GM21526 (cell line): ENCODE results near the gene SP100.
A peak's percentile ranks its signal among the peaks of the same experiment; 100 is the strongest.

ENCODE experiments used
- ATAC-seq: cut with Tn5 transposase; IDR thresholded peaks from one replicate; pipeline ENCODE4 v1.9.1; 2021; ENCODE audit warnings: moderate library complexity; ENCODE audit not compliant: unreplicated experiment, low FRiP score

Gene SP100

DNA sequence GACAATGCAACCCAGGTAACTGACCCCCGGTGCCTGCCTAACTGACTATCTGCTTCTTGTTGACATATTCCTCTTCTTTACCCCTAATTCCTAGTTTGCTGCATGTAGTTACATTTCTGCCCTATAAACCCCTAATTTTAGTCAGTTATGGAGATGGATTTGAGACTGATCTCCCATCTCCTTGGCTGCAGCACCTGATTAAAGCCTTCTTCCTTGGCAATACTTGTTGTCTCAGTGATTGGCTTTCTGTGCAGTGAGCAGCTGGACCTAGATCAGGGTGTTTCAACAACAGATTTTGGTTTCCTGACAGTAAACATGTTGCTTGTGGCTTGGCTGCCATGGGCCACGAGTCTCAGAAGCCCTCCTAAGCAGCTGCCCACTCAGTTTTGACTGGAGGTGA, 105.4 kb downstream of the SP100 start:
- no peak for ATAC-seq

GRCh38 chr2:230525682-230526081, 109.7 kb downstream of the SP100 start:
- no peak for ATAC-seq

- peak; percentile 66 for ATAC-seq
Measured at GRCh38 chr2:230537531-230537976, 121.6 kb downstream of the SP100 start.

DNA sequence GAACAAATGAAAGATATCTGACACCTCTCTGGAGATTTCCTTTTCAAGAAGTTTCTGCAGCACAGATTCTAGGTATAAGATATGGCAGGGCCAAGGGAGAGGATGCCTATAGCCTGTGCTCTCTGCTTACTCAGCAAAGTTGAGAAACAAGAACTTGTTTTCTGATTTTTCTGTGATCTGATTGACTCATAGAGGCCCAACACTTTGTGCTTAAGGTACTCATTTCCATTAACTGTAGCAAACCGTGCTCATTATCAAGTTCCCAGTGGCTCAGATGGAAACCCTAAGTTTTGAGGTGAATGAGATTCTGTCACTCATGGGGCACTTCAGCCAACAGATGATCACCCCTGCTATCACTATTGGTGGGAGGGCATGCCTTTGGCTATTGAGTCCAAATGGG, 124.3 kb downstream of the SP100 start:
- ATAC-seq: no peak

- peak; percentile 79 for ATAC-seq
Measured at GRCh38 chr2:230541934-230542380, 126.0 kb downstream of the SP100 start.

DNA sequence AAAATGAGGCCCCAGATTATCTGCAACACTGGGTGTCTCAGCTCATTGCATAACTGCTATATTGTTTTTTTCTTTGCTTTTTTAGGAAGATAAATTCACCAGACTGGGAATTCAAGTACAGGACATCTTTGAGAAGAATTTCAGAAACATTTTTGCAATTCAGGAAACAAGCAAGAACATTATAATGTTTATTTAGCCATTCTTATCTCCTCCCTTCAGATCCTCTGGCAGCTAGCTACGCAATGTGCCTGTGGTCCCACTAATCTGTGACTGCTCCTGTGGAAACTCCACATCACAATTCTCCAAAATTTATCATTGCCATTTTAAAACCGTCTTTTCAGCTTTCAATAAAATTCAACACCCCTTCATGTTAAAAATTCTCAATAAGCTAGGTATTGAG, 126.8 kb downstream of the SP100 start:
- no peak for ATAC-seq

GRCh38 chr2:230552181-230552580, 136.2 kb downstream of the SP100 start:
- no peak for ATAC-seq

DNA sequence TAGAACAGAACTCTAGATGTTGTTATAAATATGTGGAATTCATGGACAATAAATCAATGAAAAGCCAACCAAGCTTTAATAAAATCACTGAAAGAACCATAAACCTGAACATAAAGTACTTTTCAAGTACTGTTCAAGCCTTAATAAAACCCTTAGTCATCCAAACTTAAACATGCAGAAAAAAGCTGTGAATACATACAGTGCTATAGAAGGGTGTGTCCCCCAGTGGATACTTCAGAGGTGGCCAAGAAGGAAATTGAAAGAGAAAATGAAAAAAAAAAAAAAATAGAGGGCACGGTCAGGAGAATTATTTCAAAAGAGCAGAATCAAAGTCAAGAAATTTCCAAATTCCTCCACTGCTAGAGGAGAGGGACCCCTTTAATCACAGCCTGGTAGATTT, 141.1 kb downstream of the SP100 start:
- no peak for ATAC-seq

DNA sequence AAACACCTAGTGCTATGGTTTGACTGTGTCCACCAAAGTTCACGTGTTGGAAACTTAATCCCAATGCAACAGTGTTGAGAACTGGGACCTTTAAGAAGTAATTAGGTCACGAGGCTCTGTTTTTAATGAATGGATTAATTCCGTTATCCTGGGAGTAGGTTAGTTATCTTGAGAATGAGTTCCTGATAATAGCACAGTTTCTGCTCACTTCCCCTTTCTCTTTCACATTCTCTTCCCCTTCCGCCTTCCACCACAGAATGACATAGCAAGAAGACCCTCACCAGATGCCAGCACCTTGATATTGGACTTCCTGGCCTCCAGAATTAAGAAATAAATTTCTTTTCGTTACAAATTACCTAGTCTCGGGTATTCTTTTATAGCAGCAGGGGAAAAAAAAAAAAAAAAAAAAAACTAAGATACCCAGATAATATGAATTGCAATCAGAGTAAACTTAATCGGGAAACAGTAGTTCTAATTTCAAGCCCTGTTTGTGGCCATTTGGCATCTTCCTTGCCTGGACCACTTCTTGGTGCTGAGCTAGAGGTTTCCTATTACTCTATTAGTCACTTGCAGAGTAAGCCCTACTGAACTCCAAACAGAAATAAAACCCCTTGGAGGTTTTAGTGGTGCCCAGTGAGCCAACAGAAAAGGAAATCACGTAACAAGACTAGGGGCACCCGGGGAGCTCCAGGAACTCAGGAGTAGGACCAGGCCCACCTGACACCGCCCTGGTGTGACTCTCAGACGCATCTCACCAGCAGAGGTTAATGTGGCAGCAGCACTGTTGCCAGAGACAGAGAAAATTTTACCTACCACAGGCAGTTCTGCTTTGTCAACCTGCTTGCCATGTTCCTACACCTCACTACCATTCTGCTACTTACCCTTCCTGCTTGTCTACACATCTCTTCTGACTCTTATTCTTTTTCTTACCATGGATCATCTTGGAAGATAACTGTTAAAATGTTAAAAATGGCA, 149.1 kb downstream of the SP100 start:
- peak; percentile 63 for ATAC-seq

DNA sequence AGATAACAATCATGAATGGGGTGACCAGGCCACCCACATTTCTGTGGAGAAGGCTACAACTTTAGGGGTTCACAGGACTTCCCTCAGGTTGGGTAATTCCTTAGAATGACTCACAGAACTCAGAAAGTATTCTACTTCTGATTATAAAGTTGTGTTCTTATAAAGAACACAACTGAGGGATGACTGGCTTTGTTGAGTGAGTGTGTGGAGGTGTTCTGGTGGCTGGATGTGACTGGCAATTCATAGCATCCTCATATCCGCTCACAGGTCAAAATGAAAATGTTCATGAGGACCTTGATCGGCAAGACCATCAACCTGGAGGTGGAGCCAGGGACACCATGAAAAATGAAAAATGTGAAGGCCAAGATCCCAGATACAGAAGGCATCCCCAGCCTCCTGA, 153.3 kb downstream of the SP100 start:
- ATAC-seq: no peak

GRCh38 chr2:230570987-230571386, 155.0 kb downstream of the SP100 start:
- ATAC-seq: no peak

GRCh38 chr2:230575642-230576324, 159.8 kb downstream of the SP100 start:
- no peak for ATAC-seq

GRCh38 chr2:230577114-230577513, 161.1 kb downstream of the SP100 start:
- ATAC-seq: no peak

- no peak for ATAC-seq
Measured at GRCh38 chr2:230578106-230578505, 162.1 kb downstream of the SP100 start.

- no peak for ATAC-seq
Measured at GRCh38 chr2:230582851-230583283, 166.9 kb downstream of the SP100 start.

DNA sequence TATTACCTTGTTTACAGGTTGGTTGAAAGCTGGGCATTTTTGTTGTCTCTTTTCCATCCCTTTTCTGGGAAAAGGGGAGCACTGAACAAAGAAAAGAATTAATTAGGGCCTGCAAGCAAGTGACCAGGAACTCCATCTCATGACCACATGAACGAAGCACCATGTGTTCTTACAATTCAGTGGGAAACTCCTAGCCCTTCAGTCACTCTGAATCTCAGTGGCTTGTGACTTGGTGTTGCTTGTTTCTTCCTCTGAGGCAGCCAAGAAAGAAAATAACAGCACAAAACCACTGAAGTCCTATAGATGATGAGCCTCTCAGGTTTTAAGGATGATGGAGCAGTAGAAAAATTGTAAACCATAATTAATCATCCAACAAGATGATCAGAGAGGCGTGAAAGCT, 167.6 kb downstream of the SP100 start:
- ATAC-seq: no peak

GRCh38 chr2:230586328-230586982, 170.5 kb downstream of the SP100 start:
- no peak for ATAC-seq

- ATAC-seq: peak; percentile 11
Measured at GRCh38 chr2:230589025-230589424, 173.0 kb downstream of the SP100 start.

DNA sequence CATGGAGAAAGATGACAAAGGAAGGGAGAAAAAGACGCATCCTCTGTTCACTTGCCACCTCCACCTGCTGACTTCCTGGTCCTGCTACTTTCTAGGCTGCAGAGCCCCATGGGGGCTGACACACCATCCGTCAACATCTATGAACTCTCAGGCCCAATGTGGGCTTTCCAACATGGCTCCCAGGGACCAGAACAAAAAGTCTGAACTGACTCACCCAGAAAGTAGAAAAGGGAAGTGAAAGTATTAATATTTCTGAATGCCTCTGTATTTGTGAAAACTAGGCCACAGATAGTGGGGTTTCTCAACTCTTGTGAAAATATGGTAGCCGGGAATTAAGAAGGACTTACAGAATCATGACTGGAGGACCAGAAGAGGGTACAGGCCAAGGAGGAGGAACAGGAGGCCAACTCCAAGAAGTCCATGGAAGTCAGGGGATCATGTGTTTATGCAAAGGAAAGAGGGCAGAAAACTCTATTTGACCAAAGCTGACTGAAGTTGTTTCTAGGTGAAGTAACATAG, 173.6 kb downstream of the SP100 start:
- peak; percentile 91 for ATAC-seq

GRCh38 chr2:230590333-230590732, 174.3 kb downstream of the SP100 start:
- ATAC-seq: no peak

- ATAC-seq: no peak
Measured at GRCh38 chr2:230591850-230592249, 175.8 kb downstream of the SP100 start.
